B cell (primary cell): ENCODE measurements around the gene ZNF407. TPM values are rescaled to one million over a fixed set of nuclear protein-coding genes. Genes with fewer than 3 reads are reported as not detected.

ENCODE experiments used
- ATAC-seq: fragments of 200-7000 bp; cut with Tn5 transposase; one replicate; pipeline ENCODE4 v1.10.0; 2021; ENCODE audit warnings: low read depth, mild to moderate bottlenecking, moderate number of reproducible peaks, moderate library complexity
- CTCF ChIA-PET: fragments of 350-600 bp; sonication (Branson Sonifier 250); formaldehyde crosslinking; loops from one replicate; lab custom pipeline; 2021; ENCODE audit warnings: antibody characterized with exemption, inconsistent platforms; lab: Charles Lee
- POLR2A ChIA-PET: fragments of 350-600 bp; sonication (Branson Sonifier 250); formaldehyde crosslinking; loops from one replicate; lab custom pipeline; 2021; ENCODE audit warnings: antibody characterized with exemption; lab: Charles Lee
- DNase-seq: peaks from one replicate; pipeline ENCODE4 v3.0.0; 2013
- H2AFZ ChIP-seq: 2 replicates; pipeline ENCODE4 v1.6.1; 2012; ENCODE audit warnings: mild to moderate bottlenecking, low read depth, low read length; ENCODE audit not compliant: insufficient read depth, poor library complexity, severe bottlenecking
- H3K27ac ChIP-seq, 2 donors: 1 replicate in 1 of 2; 2 replicates in 1 of 2; pipeline ENCODE4 v1.5.1; 2012 to 2013; ENCODE audit warnings: low read length in 2 of 2, mild to moderate bottlenecking in 2 of 2, moderate library complexity in 1 of 2
- H3K27me3 ChIP-seq, 4 experiments: fragments of 200-600 bp in 1 of 4; sonication (generic) in 1 of 4; replicated peaks in 1 of 4; 1 replicate in 2 of 4; 2 replicates in 2 of 4; pipeline versions ENCODE4 v1.6.1 to v1.7.0; 2013 to 2016; ENCODE audit warnings: low read length in 3 of 4, mild to moderate bottlenecking in 2 of 4, mixed read lengths in 1 of 4, moderate library complexity in 1 of 4; ENCODE audit not compliant: insufficient read depth in 4 of 4, control insufficient read depth in 3 of 4; ENCODE audit errors: control extremely low read depth in 1 of 4
- H3K36me3 ChIP-seq, 2 experiments: replicated peaks in 1 of 2; 1 replicate in 1 of 2; 2 replicates in 1 of 2; pipeline versions ENCODE4 v1.6.1 to v1.7.1; 2013; ENCODE audit warnings: low read length in 1 of 2; ENCODE audit not compliant: insufficient read depth in 2 of 2, control insufficient read depth in 1 of 2; ENCODE audit errors: control extremely low read depth in 1 of 2, extremely low read depth in 1 of 2
- H3K4me1 ChIP-seq, 2 donors: fragments of 200-600 bp in 1 of 2; sonication (generic) in 1 of 2; 1 replicate in 1 of 2; 2 replicates in 1 of 2; pipeline versions ENCODE4 v1.5.1 to v1.6.1; 2013 to 2017; ENCODE audit warnings: low read length in 2 of 2; ENCODE audit not compliant: control insufficient read depth in 2 of 2, insufficient read depth in 2 of 2
- H3K4me2 ChIP-seq: replicated peaks from 2 replicates; pipeline ENCODE3; 2012; ENCODE audit warnings: mild to moderate bottlenecking, low read depth, low read length; ENCODE audit not compliant: poor library complexity, severe bottlenecking
- H3K4me3 ChIP-seq, 5 experiments: fragments of 200-600 bp in 1 of 5; sonication (generic) in 1 of 5; 1 replicate in 3 of 5; 2 replicates in 2 of 5; pipeline versions ENCODE4 v1.5.1 to v1.7.0; 2011 to 2016; ENCODE audit warnings: low read length in 4 of 5, mild to moderate bottlenecking in 4 of 5, low read depth in 2 of 5, control low read depth in 1 of 5, moderate library complexity in 1 of 5; ENCODE audit not compliant: insufficient read depth in 1 of 5; ENCODE audit errors: control extremely low read depth in 1 of 5, extremely low read depth in 1 of 5
- H3K79me2 ChIP-seq: fragments of 200-600 bp; sonication (generic); one replicate; pipeline ENCODE4 v1.6.0; 2016; ENCODE audit warnings: low read length; ENCODE audit not compliant: control insufficient read depth, insufficient read depth
- H3K9ac ChIP-seq: fragments of 200-600 bp; sonication (generic); 2 replicates; pipeline ENCODE4 v1.6.1; 2017; ENCODE audit warnings: mild to moderate bottlenecking, low read length, moderate library complexity
- H3K9me3 ChIP-seq, 3 donors: one replicate each; pipeline versions ENCODE4 v1.6.1 to v1.7.1; 2013; ENCODE audit warnings: low read length in 2 of 3; ENCODE audit not compliant: control insufficient read depth in 2 of 3, insufficient read depth in 1 of 3; ENCODE audit errors: control extremely low read depth in 1 of 3
- H4K20me1 ChIP-seq: 2 replicates; pipeline ENCODE4 v1.6.0; 2012; ENCODE audit warnings: mild to moderate bottlenecking, low read length; ENCODE audit not compliant: insufficient read depth, control insufficient read depth, poor library complexity, severe bottlenecking
- H3K27ac Mint-ChIP-seq: one replicate; pipeline ENCODE4 v1.8.0; 2021; ENCODE audit warnings: mixed read lengths
- H3K27me3 Mint-ChIP-seq: one replicate; pipeline ENCODE4 v1.8.0; 2021; ENCODE audit warnings: mixed read lengths
- H3K4me1 Mint-ChIP-seq: one replicate; pipeline ENCODE4 v1.8.0; 2021; ENCODE audit warnings: mixed read lengths
- H3K4me3 Mint-ChIP-seq: one replicate; pipeline ENCODE4 v1.8.0; 2021; ENCODE audit warnings: mixed read lengths
- H3K9me3 Mint-ChIP-seq: one replicate; pipeline ENCODE4 v1.8.0; 2022; ENCODE audit warnings: mixed read lengths; ENCODE audit not compliant: insufficient read depth
- EZH2 ChIP-seq: IDR thresholded peaks from 2 replicates; pipeline ENCODE4 v1.6.1; 2012; ENCODE audit warnings: borderline replicate concordance, low read depth, mild to moderate bottlenecking, moderate library complexity, low read length; ENCODE audit not compliant: insufficient read depth, poor library complexity, severe bottlenecking
- WGBS: methylation state at CpG from one replicate; pipeline ENCODE4 v1.1.5; 2013; ENCODE audit warnings: missing lambda C conversion rate; ENCODE audit not compliant: insufficient coverage; 5-methylcytosine and 5-hydroxymethylcytosine counted together
- intact Hi-C: fragments of 100-400 bp; cut with micrococcal nuclease; formaldehyde crosslinking; loops from one replicate; pipeline ENCODE4 v1.10.0; 2022
- polyA plus RNA-seq: library from polyadenylated mRNA; depleted of rRNA; stranded (reverse); fragments of >200 nt; gene quantifications from 2 replicates; pipeline ENCODE4 v1.2.3, GENCODE V29; 2012
- total RNA-seq, 2 donors: library from RNA; stranded (reverse); fragments of 120-200 nt in 1 of 2; gene quantifications; 1 replicate in 1 of 2; 2 replicates in 1 of 2; pipeline versions ENCODE4 v1.2.3 to v1.2.4, GENCODE V29; 2013 to 2022
- TF ChIP-seq, protein P1 (sequence below): fragments of 200-600 bp; IDR thresholded peaks from one replicate; pipeline ENCODE4 v1.8.0; 2022; ENCODE audit warnings: antibody characterized with exemption, mild to moderate bottlenecking

The ZNF407 gene
- total and polyA plus RNA-seq, 2 donors (not counting 1 experiment from before 2014, with no cell fraction given) = 4.5 to 37.1 TPM

DNA sequence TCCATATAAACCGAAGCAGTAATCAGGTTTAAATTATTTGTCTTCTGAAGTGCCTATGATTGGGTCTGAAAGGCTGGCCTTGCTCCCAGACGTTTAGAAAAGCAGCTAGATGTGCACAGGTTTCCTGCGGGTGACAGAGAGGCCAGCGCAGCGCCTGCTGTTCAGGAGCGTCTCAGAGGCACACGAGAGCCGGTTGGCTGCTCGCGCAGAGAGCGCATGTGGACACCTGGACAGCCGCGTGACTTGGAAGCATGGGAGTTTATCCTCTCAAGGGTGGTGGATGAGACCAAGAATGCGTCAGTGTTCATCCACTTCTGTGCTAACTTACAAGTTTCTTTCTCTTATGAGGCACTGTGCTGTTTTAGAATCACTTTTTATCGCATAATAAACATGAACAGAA is 307.6 kb downstream of the ZNF407 start:
- no peak for TF ChIP-seq EZH2
- TF ChIP-seq, protein P1, sequence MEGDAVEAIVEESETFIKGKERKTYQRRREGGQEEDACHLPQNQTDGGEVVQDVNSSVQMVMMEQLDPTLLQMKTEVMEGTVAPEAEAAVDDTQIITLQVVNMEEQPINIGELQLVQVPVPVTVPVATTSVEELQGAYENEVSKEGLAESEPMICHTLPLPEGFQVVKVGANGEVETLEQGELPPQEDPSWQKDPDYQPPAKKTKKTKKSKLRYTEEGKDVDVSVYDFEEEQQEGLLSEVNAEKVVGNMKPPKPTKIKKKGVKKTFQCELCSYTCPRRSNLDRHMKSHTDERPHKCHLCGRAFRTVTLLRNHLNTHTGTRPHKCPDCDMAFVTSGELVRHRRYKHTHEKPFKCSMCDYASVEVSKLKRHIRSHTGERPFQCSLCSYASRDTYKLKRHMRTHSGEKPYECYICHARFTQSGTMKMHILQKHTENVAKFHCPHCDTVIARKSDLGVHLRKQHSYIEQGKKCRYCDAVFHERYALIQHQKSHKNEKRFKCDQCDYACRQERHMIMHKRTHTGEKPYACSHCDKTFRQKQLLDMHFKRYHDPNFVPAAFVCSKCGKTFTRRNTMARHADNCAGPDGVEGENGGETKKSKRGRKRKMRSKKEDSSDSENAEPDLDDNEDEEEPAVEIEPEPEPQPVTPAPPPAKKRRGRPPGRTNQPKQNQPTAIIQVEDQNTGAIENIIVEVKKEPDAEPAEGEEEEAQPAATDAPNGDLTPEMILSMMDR = no peak
- Histone ChIP-seq H4K20me1 (no peaks in the 10 kb centered on the region), H3K27ac (no peak overlapping the region), H3K79me2 (no peaks in the 10 kb centered on the region), H3K27me3 (no peaks in the 10 kb centered on the region), H3K9me3 (no peaks in the 10 kb centered on the region), H2AFZ (no peak overlapping the region), H3K9ac (no peak overlapping the region), H3K4me2 (no peak overlapping the region), H3K36me3 (no peaks in the 10 kb centered on the region), H3K4me3 (no peak overlapping the region), H3K4me1 (no peaks in the 10 kb centered on the region)
- H3K27ac Mint-ChIP-seq = no peak overlapping the region
- no peak overlapping the region for H3K4me3 Mint-ChIP-seq
- POLR2A ChIA-PET = no interaction called here
- no peaks in the 10 kb centered on the region for H3K27me3 Mint-ChIP-seq
- intact Hi-C loops = no loop called here
- ATAC-seq (no peak), DNase-seq (no peak)
- no peaks in the 10 kb centered on the region for H3K9me3 Mint-ChIP-seq
- CTCF ChIA-PET = no interaction called here
- WGBS = 90% methylated on average over 12 of the region's 15 CpGs
- H3K4me1 Mint-ChIP-seq = no peaks in the 10 kb centered on the region

DNA sequence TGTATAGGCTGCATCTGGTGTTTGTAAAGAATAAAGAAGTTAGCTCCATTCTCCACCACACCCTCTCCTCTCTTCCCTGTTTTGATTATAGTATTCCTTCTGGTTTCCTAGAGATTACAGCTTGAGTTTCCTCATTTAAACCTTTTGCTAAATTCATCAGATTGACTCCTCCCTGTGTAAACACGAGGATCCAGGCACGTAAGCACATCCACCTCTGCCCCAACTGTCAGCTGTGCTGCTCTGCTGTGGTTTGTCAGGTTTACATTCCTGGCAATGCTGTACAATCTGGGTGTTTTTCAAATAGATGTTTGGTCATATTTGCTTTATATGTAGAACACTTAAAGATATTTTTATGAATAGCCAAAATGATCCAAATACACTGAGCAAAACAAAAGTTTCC is 308.5 kb downstream of the ZNF407 start:
- Histone ChIP-seq H3K27me3 (no peaks in the 10 kb centered on the region), H3K4me2 (no peak overlapping the region), H3K9me3 (no peaks in the 10 kb centered on the region), H3K9ac (no peak overlapping the region), H3K79me2 (no peaks in the 10 kb centered on the region), H3K27ac (no peak overlapping the region), H3K4me1 (no peaks in the 10 kb centered on the region), H4K20me1 (no peaks in the 10 kb centered on the region), H3K4me3 (no peak overlapping the region), H3K36me3 (no peaks in the 10 kb centered on the region), H2AFZ (no peak overlapping the region)
- Mint-ChIP-seq H3K4me1 (no peaks in the 10 kb centered on the region), H3K27ac (no peak overlapping the region), H3K27me3 (no peaks in the 10 kb centered on the region), H3K9me3 (no peaks in the 10 kb centered on the region), H3K4me3 (no peak overlapping the region)
- CTCF ChIA-PET = no interaction called here
- ATAC-seq = no peak
- POLR2A ChIA-PET = no interaction called here
- TF ChIP-seq, protein P1 = no peak
- TF ChIP-seq EZH2 = no peak
- DNase-seq = no peak
- intact Hi-C loops = no loop called here
- WGBS = no CpG with 5 or more reads among the region's 2 CpGs
